Left colon (tissue), 2 donors: ENCODE data around the gene EID2. TPM values are rescaled to one million over a fixed set of nuclear protein-coding genes. Genes with fewer than 3 reads are reported as not detected.

Experiments
- ATAC-seq: fragments of 200-7000 bp; cut with Tn5 transposase; one replicate; pipeline ENCODE4 v1.9.1; 2020; ENCODE audit warnings: mild to moderate bottlenecking, moderate library complexity
- DNase-seq, 2 donors: peaks; one replicate each; pipeline ENCODE4 v3.0.0-alpha.2; 2020
- intact Hi-C, 2 donors: fragments of 100-400 bp; cut with DNase I in 1 of 2; cut with micrococcal nuclease in 1 of 2; formaldehyde crosslinking; loops; one replicate each; pipeline versions ENCODE4 v1.11.2 to v1.14.0; 2022; cut with DNase I, micrococcal nuclease
- total RNA-seq, 2 donors: library from RNA; stranded (reverse); fragmentation: NEBNext Ultra II Directional; extraction: Animal tissue kit (Norgen Biotek cat#: 25700); gene quantifications; one replicate each; pipeline ENCODE4 v1.2.1, GENCODE V29; 2021
- donor health status: DM: no; HTN: no; CAD: no.
- donor health status: DM: yes; HTN: yes; CAD: no.

Gene EID2
- total RNA-seq, 2 donors from 2014 or later = 10.4 to 10.6 TPM

- no peak for ATAC-seq
- intact Hi-C loops = no loop called here
Observed at GRCh38 chr19:39512988-39513387, 27.0 kb downstream of the EID2 start.

GRCh38 chr19:39509233-39509632 lies 30.7 kb downstream of the EID2 start:
- ATAC-seq = no peak

More at GRCh38 chr19:39512988-39513387, 27.0 kb downstream of the EID2 start:
- DNase-seq = no peak

GRCh38 chr19:39508629-39509028 lies 31.3 kb downstream of the EID2 start:
- intact Hi-C loops = no loop called here
- no peak for DNase-seq
- ATAC-seq = no peak

More at GRCh38 chr19:39509233-39509632, 30.7 kb downstream of the EID2 start:
- no peak for DNase-seq
- intact Hi-C loops = no loop called here

- intact Hi-C loops = no loop called here
- no peak for DNase-seq
- no peak for ATAC-seq
Observed at GRCh38 chr19:39507715-39508364, 32.1 kb downstream of the EID2 start.

GRCh38 chr19:39506944-39507714 lies 32.8 kb downstream of the EID2 start:
- DNase-seq = peak in 1 of 2 donors; percentile 34
- intact Hi-C loops = no loop called here
- ATAC-seq = peak; percentile 74

- no peak for ATAC-seq
- intact Hi-C loops = no loop called here
- no peak for DNase-seq
Observed at GRCh38 chr19:39506598-39506943, 33.4 kb downstream of the EID2 start.

- intact Hi-C loops = no loop called here
- peak; percentile 71 for ATAC-seq
- peak; percentile 37 to 62 for DNase-seq
Observed at GRCh38 chr19:39502640-39503417, 37.1 kb downstream of the EID2 start.

GRCh38 chr19:39501340-39501739 lies 38.6 kb downstream of the EID2 start:
- ATAC-seq = no peak
- no peak for DNase-seq
- intact Hi-C loops = no loop called here

GRCh38 chr19:39500543-39500942 lies 39.4 kb downstream of the EID2 start:
- intact Hi-C loops = no loop called here
- ATAC-seq (no peak), DNase-seq (no peak)

- DNase-seq (no peak), ATAC-seq (no peak)
- intact Hi-C loops = no loop called here
Observed at GRCh38 chr19:39499932-39500331, 40.0 kb downstream of the EID2 start.

- DNase-seq (no peak), ATAC-seq (peak; percentile 24)
- intact Hi-C loops = no loop called here
Observed at GRCh38 chr19:39498798-39499642, 40.9 kb downstream of the EID2 start, which contains the start of gene DLL3. DLL3 (plus strand) TSS chr19:39498947; CDS start chr19:39498975, 28 bp downstream.

GRCh38 chr19:39497996-39498797 lies 41.8 kb downstream of the EID2 start:
- ATAC-seq (peak; percentile 79), DNase-seq (peak in 1 of 2 donors; percentile 48)
- intact Hi-C loops = no loop called here

GRCh38 chr19:39497701-39497995 lies 42.3 kb downstream of the EID2 start:
- intact Hi-C loops = no loop called here

GRCh38 chr19:39496063-39496462 lies 43.9 kb downstream of the EID2 start:
- DNase-seq (no peak), ATAC-seq (no peak)
- intact Hi-C loops = no loop called here

More at GRCh38 chr19:39497701-39497995, 42.3 kb downstream of the EID2 start:
- DNase-seq (no peak), ATAC-seq (no peak)

- intact Hi-C loops = no loop called here
- ATAC-seq (no peak), DNase-seq (no peak)
Observed at GRCh38 chr19:39494661-39495060, 45.3 kb downstream of the EID2 start.

- DNase-seq (no peak), ATAC-seq (no peak)
- intact Hi-C loops = no loop called here
Observed at GRCh38 chr19:39492788-39493187, 47.2 kb downstream of the EID2 start.

- intact Hi-C loops = no loop called here
- DNase-seq = no peak
- no peak for ATAC-seq
Observed at GRCh38 chr19:39492225-39492624, 47.7 kb downstream of the EID2 start.

- DNase-seq (no peak), ATAC-seq (peak; percentile 42)
- intact Hi-C loops = no loop called here
Observed at GRCh38 chr19:39489756-39490155, 50.2 kb downstream of the EID2 start.
